RWPE1 (cell line): ENCODE data around the gene LSM14A.
A peak's percentile ranks its signal among the peaks of the same experiment; 100 is the strongest.

Experiments used
- CTCF ChIA-PET: fragments of 350-600 bp; sonication (Branson Sonifier 250); formaldehyde crosslinking; extraction: SDS; loops from one replicate; lab custom pipeline; 2021; lab: Yijun Ruan, JAX
- POLR2A ChIA-PET: fragments of 400-600 bp; formaldehyde crosslinking; extraction: SDS; loops from one replicate; lab custom pipeline; 2020; ENCODE audit warnings: antibody characterized with exemption; ENCODE audit not compliant: low non-redundant PET; lab: Yijun Ruan, JAX
- DNase-seq: peaks from one replicate; pipeline ENCODE4 v3.0.0; 2012; ENCODE audit warnings: low spot score
- H3K27ac ChIP-seq: fragments of 450-650 bp; 2 replicates; pipeline ENCODE4 v1.5.1; 2017
- CTCF ChIP-seq: fragments of 450-650 bp; conservative IDR thresholded peaks from 2 replicates; pipeline ENCODE4 v1.5.1; 2017; ENCODE audit warnings: low read depth, mild to moderate bottlenecking

Gene LSM14A

DNA sequence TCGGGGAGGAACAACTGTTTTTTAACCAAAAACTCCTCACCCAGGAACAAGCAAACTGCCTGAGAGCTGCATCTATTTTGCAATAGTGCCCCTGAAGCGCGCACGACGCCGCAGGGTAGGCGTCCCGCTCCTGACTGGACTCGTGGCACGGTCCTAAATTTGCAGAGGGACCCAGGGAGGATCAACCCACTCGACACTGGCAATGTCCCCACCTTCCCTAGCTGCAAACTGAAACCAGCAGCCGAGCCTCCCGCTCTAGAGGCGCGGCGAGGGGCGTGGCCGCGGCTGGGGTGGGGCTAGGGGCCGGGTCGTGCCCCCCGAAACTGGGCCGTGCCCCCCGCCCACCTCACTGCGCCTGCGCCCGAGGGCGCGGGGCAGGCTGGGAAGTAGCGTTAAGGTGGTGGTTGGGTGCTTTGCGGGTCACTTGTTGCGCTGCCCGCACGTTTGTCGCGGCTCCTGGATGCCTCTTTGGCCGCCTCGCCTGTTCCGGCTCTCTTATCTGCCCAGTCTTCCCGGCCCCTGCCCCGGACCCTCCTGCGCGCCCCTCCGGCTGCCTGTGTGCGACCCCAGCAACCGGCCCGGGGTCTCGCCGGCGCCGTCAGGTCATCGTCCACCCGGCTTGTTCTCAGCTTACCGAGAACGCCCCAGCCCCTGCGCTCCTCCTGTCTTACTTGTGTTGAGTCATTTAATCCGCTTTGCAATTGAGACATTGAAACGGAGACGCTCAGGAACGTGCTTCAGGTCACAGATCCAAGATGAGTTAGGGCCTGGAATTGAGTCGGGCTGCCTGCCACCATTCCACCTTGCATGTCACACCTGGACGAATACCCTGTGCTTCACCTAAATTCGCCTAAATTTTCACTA lies 37.9 kb upstream of the LSM14A start:
- ChIA-PET POLR2A (interaction anchor here (0.6 kb wide), 2 partner anchors 104 to 1351 kb away, joined by 3 to 7 read pairs; no protein-coding TSS in a partner anchor), CTCF (interaction anchor here (1.3 kb wide), 1 partner anchor 11 kb away, joined by 6 read pairs; no protein-coding TSS in a partner anchor)
- peak overlapping the region; percentile 92 for H3K27ac ChIP-seq
- TF ChIP-seq CTCF = no peak
- peak; percentile 81 for DNase-seq

- no peak for DNase-seq
- ChIA-PET CTCF (interaction anchor here (0.5 to 1.3 kb wide), 2 partner anchors 10 to 119 kb away, joined by 4 to 6 read pairs; no protein-coding TSS in a partner anchor), POLR2A (interaction anchor here (0.6 kb wide), 1 partner anchor 105 kb away, joined by 7 read pairs; no protein-coding TSS in a partner anchor)
- H3K27ac ChIP-seq = peak overlapping the region; percentile 92
- TF ChIP-seq CTCF = no peak
Measured at GRCh38 chr19:34135054-34135800, 37.1 kb upstream of the LSM14A start.

DNA sequence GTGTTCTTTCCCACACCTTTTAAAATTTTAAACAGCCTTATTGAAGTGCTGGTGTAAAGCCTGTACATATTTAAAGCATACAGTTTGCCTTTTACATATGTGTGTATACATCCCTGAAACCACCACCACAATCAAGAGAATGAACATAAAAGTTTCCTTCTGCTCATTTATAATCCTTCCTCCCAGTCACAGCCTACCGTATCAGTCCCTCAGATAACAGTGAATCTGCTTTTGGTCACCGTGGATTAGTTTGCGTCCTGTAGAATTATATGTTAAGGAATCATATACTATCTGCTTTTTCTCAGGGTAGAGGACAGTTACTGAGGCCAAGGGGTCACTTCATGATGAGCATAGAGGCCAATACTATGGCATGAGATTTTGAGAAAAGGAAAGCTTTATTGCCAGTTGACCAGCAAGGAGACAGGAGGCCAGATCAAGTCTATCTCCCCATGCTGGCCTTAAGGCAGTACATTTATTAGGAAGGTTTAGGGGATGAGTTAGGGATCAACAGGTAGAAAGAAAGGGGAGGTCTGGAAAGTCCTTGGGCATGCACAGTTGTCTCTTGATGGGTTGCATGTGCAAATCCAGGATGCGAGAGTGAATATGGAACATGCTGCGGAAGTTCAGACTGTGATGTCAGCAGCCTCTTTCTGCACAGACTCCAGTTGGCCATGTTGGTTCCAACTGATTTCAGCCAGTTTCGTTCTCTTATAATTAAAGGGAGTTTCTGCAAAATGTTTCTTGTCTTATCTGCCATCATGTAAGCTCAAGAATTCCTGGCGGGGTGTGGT lies 36.3 kb upstream of the LSM14A start:
- ChIA-PET CTCF (interaction anchor here (0.5 to 0.6 kb wide), 2 partner anchors 17 to 120 kb away, joined by 4 to 7 read pairs; no protein-coding TSS in a partner anchor), POLR2A (no interaction called here)
- no peak overlapping the region for H3K27ac ChIP-seq
- TF ChIP-seq CTCF = no peak
- DNase-seq = no peak

DNA sequence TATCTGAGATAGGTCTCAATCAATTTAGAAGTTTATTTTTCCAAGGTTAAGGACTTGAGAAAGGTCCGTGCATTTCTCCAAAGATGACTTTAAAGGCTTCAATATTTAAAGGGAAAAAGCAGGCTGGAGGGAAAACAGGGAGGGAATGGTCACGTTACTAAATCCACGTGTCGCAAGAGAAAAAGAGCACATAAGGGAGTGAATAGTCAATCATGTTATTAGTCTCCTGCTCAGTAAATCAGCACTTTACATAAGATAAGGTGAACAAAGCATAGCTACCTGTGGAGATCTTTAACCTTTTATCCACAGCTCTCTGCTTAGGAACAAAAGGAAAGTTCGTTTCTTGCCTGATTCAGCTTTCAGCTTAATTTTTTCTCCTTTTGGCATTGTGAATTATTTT lies 31.3 kb upstream of the LSM14A start:
- POLR2A ChIA-PET = no interaction called here
- no peak for TF ChIP-seq CTCF
- no peak overlapping the region for H3K27ac ChIP-seq
- DNase-seq = no peak
- CTCF ChIA-PET = interaction anchor here (0.5 to 0.6 kb wide), 2 partner anchors 19 to 265 kb away, joined by 4 to 7 read pairs; no protein-coding TSS in a partner anchor

GRCh38 chr19:34142440-34142839 lies 29.9 kb upstream of the LSM14A start:
- DNase-seq = no peak
- POLR2A ChIA-PET = no interaction called here
- TF ChIP-seq CTCF = no peak
- CTCF ChIA-PET = interaction anchor here (2.1 kb wide), 1 partner anchor 364 kb away, joined by 7 read pairs; no protein-coding TSS in a partner anchor
- no peak overlapping the region for H3K27ac ChIP-seq
